ENCODE data around the gene PEAK3. TPM values are rescaled to one million over a fixed set of nuclear protein-coding genes. Genes with fewer than 3 reads are reported as not detected.

The PEAK3 gene
- total RNA-seq, 1 donor from 2014 or later: 7.5 TPM

- Histone ChIP-seq H3K9me3 (no peaks in the 10 kb centered on the region), H3K4me3 (no peak overlapping the region), H3K27ac (peak overlapping the region; percentile 11), H3K27me3 (ENCODE audit: low read depth) (no peaks in the 10 kb centered on the region), H3K36me3 (peaks cover 47% of the 10 kb centered on the region), H3K4me1 (peaks cover 52% of the 10 kb centered on the region)
- TF ChIP-seq, protein P1, sequence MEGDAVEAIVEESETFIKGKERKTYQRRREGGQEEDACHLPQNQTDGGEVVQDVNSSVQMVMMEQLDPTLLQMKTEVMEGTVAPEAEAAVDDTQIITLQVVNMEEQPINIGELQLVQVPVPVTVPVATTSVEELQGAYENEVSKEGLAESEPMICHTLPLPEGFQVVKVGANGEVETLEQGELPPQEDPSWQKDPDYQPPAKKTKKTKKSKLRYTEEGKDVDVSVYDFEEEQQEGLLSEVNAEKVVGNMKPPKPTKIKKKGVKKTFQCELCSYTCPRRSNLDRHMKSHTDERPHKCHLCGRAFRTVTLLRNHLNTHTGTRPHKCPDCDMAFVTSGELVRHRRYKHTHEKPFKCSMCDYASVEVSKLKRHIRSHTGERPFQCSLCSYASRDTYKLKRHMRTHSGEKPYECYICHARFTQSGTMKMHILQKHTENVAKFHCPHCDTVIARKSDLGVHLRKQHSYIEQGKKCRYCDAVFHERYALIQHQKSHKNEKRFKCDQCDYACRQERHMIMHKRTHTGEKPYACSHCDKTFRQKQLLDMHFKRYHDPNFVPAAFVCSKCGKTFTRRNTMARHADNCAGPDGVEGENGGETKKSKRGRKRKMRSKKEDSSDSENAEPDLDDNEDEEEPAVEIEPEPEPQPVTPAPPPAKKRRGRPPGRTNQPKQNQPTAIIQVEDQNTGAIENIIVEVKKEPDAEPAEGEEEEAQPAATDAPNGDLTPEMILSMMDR (IDR thresholded peaks at IDR 0.05): peak; percentile 56
- DNase-seq: peak; percentile 80
- peak; percentile 34 to 41 for ATAC-seq
- intact Hi-C loops (cut with DNase I): no loop called here
These were observed 6.9 kb downstream of the PEAK3 start for GRCh38 chr19:2274931-2275535.

DNA sequence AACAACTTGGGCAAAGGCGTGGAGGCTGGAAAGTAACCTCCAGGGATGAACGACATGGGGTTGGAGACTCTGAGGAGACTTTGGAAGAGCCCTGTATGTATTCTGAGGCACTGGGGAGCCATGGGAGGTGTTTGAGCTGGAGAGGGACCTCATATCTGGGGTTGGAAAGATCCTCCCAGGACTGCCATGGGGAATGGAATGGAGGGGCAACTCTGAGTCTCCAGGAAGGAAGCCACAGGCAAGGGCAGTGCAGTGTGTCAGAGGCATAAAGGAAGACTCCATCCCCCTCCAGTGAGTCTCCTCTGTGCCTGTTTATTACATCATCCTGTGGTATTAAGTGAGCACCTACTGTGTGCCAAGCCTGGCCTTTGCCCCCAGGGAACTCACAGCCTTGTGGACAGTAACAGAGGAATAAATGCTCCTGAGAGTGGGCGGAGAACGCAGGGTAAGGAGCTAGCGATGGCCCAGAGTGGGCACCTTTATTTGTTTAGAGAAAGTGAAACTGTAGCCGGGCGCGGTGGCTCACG lies 7.7 kb downstream of the PEAK3 start:
- H3K27ac ChIP-seq: peak overlapping the region; percentile 74
- DNase-seq (no peak), ATAC-seq (no peak)
- H3K4me3 ChIP-seq: peak overlapping the region; percentile 40
- TF ChIP-seq, protein P1 (IDR thresholded peaks at IDR 0.05): no peak
- peaks cover 47% of the 10 kb centered on the region for H3K36me3 ChIP-seq
- intact Hi-C loops (cut with DNase I): no loop called here
- peaks cover 52% of the 10 kb centered on the region for H3K4me1 ChIP-seq
- no peaks in the 10 kb centered on the region for H3K9me3 ChIP-seq
- no peaks in the 10 kb centered on the region for H3K27me3 ChIP-seq (ENCODE audit: low read depth)

DNA sequence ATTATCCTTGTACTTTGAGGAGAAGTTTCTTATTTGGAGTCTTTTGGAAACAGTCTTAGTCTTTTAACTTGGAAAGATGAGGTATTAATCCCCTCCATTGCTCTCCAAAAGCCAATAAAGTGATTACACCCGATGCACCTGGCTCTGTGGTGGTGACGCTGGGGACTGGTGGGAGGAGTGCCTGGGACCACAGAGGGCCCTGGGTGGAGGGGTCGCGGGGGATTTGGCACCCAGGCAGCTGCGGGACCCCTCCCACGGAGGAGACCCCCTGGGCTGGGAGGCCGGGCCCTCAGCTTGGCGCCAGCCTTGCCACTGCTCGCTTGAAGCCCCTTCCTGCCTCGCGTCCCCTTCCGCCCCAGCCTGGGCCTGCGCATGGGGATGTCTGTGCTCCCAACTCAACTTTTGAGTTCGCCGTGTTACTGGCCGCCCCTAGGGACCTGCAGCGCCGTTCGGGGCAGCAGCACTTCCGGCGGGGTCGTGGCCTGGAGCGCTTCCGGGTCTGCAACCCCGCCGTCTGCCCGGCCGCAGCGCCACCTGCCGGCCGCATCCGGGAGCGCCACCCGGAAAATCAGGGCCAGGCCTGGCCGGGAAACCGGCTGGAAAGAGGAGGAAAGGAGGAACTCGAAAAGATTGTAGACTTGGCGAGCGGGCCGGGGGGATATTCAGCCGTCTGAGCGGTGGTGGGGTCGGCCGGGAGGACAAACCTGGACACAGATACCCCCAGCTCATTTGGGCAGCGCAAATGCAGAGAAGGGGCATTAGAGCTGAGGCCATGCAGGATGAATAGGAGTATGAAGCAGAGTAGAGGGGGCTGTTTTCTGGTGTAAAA lies 8.4 kb downstream of the PEAK3 start:
- no peaks in the 10 kb centered on the region for H3K9me3 ChIP-seq
- TF ChIP-seq, protein P1 (IDR thresholded peaks at IDR 0.05): peak; percentile 96
- intact Hi-C loops (cut with DNase I): no loop called here
- peak overlapping the region; percentile 40 for H3K4me3 ChIP-seq
- ATAC-seq (peak; percentile 34 to 41), DNase-seq (peak; percentile 84)
- H3K36me3 ChIP-seq: peaks cover 47% of the 10 kb centered on the region
- H3K27ac ChIP-seq: peak overlapping the region; percentile 74
- peaks cover 55% of the 10 kb centered on the region for H3K4me1 ChIP-seq
- no peaks in the 10 kb centered on the region for H3K27me3 ChIP-seq (ENCODE audit: low read depth)

GRCh38 chr19:2271234-2272103 lies 10.5 kb downstream of the PEAK3 start:
- TF ChIP-seq, protein P1 (IDR thresholded peaks at IDR 0.05): no peak
- Histone ChIP-seq H3K27me3 (ENCODE audit: low read depth) (no peaks in the 10 kb centered on the region), H3K4me1 (peaks cover 76% of the 10 kb centered on the region), H3K9me3 (no peaks in the 10 kb centered on the region), H3K4me3 (peak overlapping the region; percentile 92), H3K27ac (peak overlapping the region; percentile 99), H3K36me3 (peaks cover 37% of the 10 kb centered on the region)
- DNase-seq (no peak), ATAC-seq (no peak)
- intact Hi-C loops (cut with DNase I): no loop called here
